OCI-LY7 (cell line): ENCODE results near the gene SPINT1. TPM values are rescaled to one million over a fixed set of nuclear protein-coding genes. Genes with fewer than 3 reads are reported as not detected.

Experiments
- BruUV-seq: library from RNA; stranded (reverse); fragments of 400-500 nt; replicated peaks from 2 replicates; lab custom pipeline; 2021; lab: Mats Ljungman, UMichigan
- CTCF ChIA-PET: fragments of 300-600 bp; sonication (Branson Sonifier 250); formaldehyde crosslinking; loops from one replicate; lab custom pipeline; 2022; ENCODE audit warnings: antibody characterized with exemption; ENCODE audit not compliant: unreplicated experiment; lab: Charles Lee
- POLR2A ChIA-PET: fragments of 300-600 bp; sonication (Branson Sonifier 250); formaldehyde crosslinking; loops from one replicate; lab custom pipeline; 2022; ENCODE audit warnings: antibody characterized with exemption; lab: Charles Lee
- DNase-seq: peaks from one replicate; pipeline ENCODE4 v3.0.0-alpha.2; 2015; ENCODE audit warnings: low spot score
- H2AFZ ChIP-seq: fragments of 200-600 bp; sonication (generic), shearing (Covaris generic); 2 replicates; pipeline ENCODE4 v1.6.1; 2014; ENCODE audit warnings: mild to moderate bottlenecking, antibody characterized with exemption, low read length, moderate library complexity
- H3K27ac ChIP-seq: fragments of 200-600 bp; sonication (generic); 2 replicates; pipeline ENCODE4 v1.5.1; 2014; ENCODE audit warnings: mixed run types, low read depth, mild to moderate bottlenecking, moderate library complexity, low read length, inconsistent platforms; ENCODE audit not compliant: poor library complexity, severe bottlenecking
- H3K36me3 ChIP-seq: fragments of 200-600 bp; sonication (generic); 2 replicates; pipeline ENCODE4 v1.6.1; 2014; ENCODE audit warnings: mild to moderate bottlenecking, antibody characterized with exemption, low read length, moderate library complexity, mixed read lengths; ENCODE audit not compliant: insufficient read depth
- H3K4me1 ChIP-seq: fragments of 200-600 bp; sonication (generic); 2 replicates; pipeline ENCODE4 v1.5.1; 2014; ENCODE audit warnings: mild to moderate bottlenecking, low read length; ENCODE audit not compliant: insufficient read depth, poor library complexity, severe bottlenecking
- H3K4me2 ChIP-seq: fragments of 200-600 bp; sonication (generic); 2 replicates; pipeline ENCODE4 v1.6.1; 2014; ENCODE audit warnings: mild to moderate bottlenecking, low read length
- H3K4me3 ChIP-seq: fragments of 200-600 bp; sonication (generic); 2 replicates; pipeline ENCODE4 v1.5.1; 2014; ENCODE audit warnings: mild to moderate bottlenecking, low read depth, low read length; ENCODE audit not compliant: poor library complexity, severe bottlenecking
- H3K79me2 ChIP-seq: fragments of 200-600 bp; sonication (generic); 2 replicates; pipeline ENCODE4 v1.6.1; 2016; ENCODE audit warnings: low read depth, mild to moderate bottlenecking, low read length, moderate library complexity, mixed read lengths; ENCODE audit not compliant: insufficient read depth
- H3K9me2 ChIP-seq: fragments of 200-600 bp; sonication (generic); 2 replicates; pipeline ENCODE4 v1.6.1; 2016; ENCODE audit warnings: mild to moderate bottlenecking, low read length, mixed read lengths; ENCODE audit not compliant: insufficient read depth
- H3K9me3 ChIP-seq: fragments of 200-600 bp; sonication (generic); 2 replicates; pipeline ENCODE4 v1.6.1; 2014; ENCODE audit warnings: mild to moderate bottlenecking, mixed run types, low read length, mixed read lengths
- H4K20me1 ChIP-seq: fragments of 200-600 bp; sonication (generic); 2 replicates; pipeline ENCODE4 v1.6.1; 2014; ENCODE audit warnings: mild to moderate bottlenecking, antibody characterized with exemption, low read length, moderate library complexity, mixed read lengths; ENCODE audit not compliant: insufficient read depth
- CTCF ChIP-seq: fragments of 200-600 bp; sonication (generic); conservative IDR thresholded peaks from 2 replicates; pipeline ENCODE4 v1.5.1; 2014; ENCODE audit warnings: mild to moderate bottlenecking, antibody characterized with exemption, low read length, moderate library complexity, mixed read lengths
- EZH2phosphoT487 ChIP-seq: fragments of 200-600 bp; sonication (generic); IDR thresholded peaks from 2 replicates; pipeline ENCODE4 v1.6.1; 2018; ENCODE audit warnings: low read depth, borderline replicate concordance, mild to moderate bottlenecking, mixed run types, antibody characterized with exemption, low read length, moderate library complexity, mixed read lengths
- intact Hi-C: fragments of 100-400 bp; cut with micrococcal nuclease; formaldehyde crosslinking; loops from one replicate; pipeline ENCODE4 v1.10.0; 2022; ENCODE audit not compliant: unreplicated experiment
- total RNA-seq, 2 experiments: library from RNA; depleted of rRNA in 1 of 2; stranded (reverse); fragments of >200 nt in 1 of 2; shearing (Covaris generic) in 1 of 2; gene quantifications; 2 replicates each; pipeline ENCODE4 v1.2.3, GENCODE V29; 2014 to 2022

SPINT1 gene
- total RNA-seq, 2 experiments from 2014 or later = 2.4 TPM; not detected in 1

- no peak overlapping the region for H3K4me3 ChIP-seq
- TF ChIP-seq CTCF = no peak
- TF ChIP-seq EZH2phosphoT487 = no peak
- peak overlapping the region; percentile 79 for H2AFZ ChIP-seq
- H3K9me2 ChIP-seq = no peaks in the 10 kb centered on the region
- H3K27ac ChIP-seq = no peak overlapping the region
- H3K4me1 ChIP-seq = peaks cover 17% of the 10 kb centered on the region
- no peaks in the 10 kb centered on the region for H3K9me3 ChIP-seq
- H3K4me2 ChIP-seq = no peak overlapping the region
- H3K79me2 ChIP-seq = no peaks in the 10 kb centered on the region
- POLR2A ChIA-PET = interaction anchor here (0.5 to 3.3 kb wide), 6 partner anchors 22 to 582 kb away, joined by 3 to 34 read pairs (median 6); partner anchors contain the start of genes CHAC1 and VPS18
- no peaks in the 10 kb centered on the region for H4K20me1 ChIP-seq
- CTCF ChIA-PET = interaction anchor here (1.2 to 3.8 kb wide), 8 partner anchors 10 to 39 kb away, joined by 4 to 70 read pairs (median 17); partner anchors contain the start of genes RHOV and VPS18
- intact Hi-C loops = loop anchor here (1.0 to 5.0 kb wide), 2 partner anchors 38 to 96 kb away; partner anchors contain the start of genes CHAC1 and VPS18
- BruUV-seq = no TSS peak
- no peak for DNase-seq
- H3K36me3 ChIP-seq = no peaks in the 10 kb centered on the region
Observed at GRCh38 chr15:40856746-40857145, 12.9 kb downstream of the SPINT1 start.

DNA sequence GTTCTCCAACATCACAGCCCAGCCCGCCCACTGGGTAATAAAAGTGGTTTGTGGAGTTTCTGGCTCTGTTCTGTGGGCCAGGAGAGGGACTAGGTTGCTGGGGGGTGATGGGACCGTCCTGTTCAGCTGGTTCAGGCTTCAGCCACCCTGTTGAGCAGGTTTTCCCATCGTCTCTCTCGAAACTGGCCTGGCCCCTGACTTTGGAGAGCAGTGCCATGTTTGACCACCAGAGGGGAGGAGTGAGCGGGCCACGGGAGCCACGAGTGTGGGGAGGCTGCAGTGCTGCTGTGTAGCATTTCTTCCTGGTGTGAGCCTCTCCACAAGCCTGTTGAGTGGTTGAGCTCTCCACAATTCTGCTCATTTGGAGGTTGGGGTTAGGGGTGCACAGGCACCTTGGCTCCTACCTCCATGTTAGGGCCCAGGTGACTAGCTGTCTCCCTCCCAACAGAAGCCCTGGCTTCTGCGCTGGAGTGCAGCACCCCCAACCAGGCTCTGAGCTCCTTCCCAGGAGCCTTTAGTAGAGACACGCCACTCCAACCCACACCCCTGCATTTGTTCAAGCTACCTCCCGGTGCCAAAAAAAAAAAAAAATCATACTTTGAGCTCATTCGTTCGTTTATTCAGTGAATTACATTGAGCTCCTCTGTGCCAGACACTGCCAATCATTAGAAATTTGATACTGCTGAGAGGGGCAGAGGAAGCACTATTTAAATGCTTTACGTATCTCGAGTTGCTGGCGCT lies 13.9 kb downstream of the SPINT1 start:
- H3K4me2 ChIP-seq = peak overlapping the region; percentile 3; the same call in 1 of the 2 replicates
- BruUV-seq = no TSS peak
- POLR2A ChIA-PET = interaction anchor here (0.6 to 3.3 kb wide), 16 partner anchors 9 to 1114 kb away, joined by 3 to 34 read pairs (median 4); partner anchors contain the start of genes CCDC32, CHAC1 and VPS18

More for the DNA sequence above, 13.9 kb downstream of the SPINT1 start:
- CTCF ChIA-PET = interaction anchor here (0.6 to 3.8 kb wide), 17 partner anchors 8 to 288 kb away, joined by 3 to 70 read pairs (median 5); partner anchors contain the start of genes RHOV, SPINT1 and VPS18
- H3K4me3 ChIP-seq = no peak overlapping the region
- TF ChIP-seq CTCF = peak; percentile 97
- TF ChIP-seq EZH2phosphoT487 = no peak
- no peaks in the 10 kb centered on the region for H4K20me1 ChIP-seq
- intact Hi-C loops = loop anchor here (1.0 to 5.0 kb wide), 2 partner anchors 37 to 95 kb away; partner anchors contain the start of genes CHAC1 and VPS18
- no peaks in the 10 kb centered on the region for H3K36me3 ChIP-seq
- peak; percentile 77 for DNase-seq
- H3K79me2 ChIP-seq = no peaks in the 10 kb centered on the region
- H3K9me2 ChIP-seq = no peaks in the 10 kb centered on the region
- peak overlapping the region; percentile 79 for H2AFZ ChIP-seq
- no peaks in the 10 kb centered on the region for H3K9me3 ChIP-seq
- H3K4me1 ChIP-seq = peaks cover 22% of the 10 kb centered on the region
- H3K27ac ChIP-seq = no peak overlapping the region
